ENCODE measurements around the gene RAPGEF6.

Gene RAPGEF6

DNA sequence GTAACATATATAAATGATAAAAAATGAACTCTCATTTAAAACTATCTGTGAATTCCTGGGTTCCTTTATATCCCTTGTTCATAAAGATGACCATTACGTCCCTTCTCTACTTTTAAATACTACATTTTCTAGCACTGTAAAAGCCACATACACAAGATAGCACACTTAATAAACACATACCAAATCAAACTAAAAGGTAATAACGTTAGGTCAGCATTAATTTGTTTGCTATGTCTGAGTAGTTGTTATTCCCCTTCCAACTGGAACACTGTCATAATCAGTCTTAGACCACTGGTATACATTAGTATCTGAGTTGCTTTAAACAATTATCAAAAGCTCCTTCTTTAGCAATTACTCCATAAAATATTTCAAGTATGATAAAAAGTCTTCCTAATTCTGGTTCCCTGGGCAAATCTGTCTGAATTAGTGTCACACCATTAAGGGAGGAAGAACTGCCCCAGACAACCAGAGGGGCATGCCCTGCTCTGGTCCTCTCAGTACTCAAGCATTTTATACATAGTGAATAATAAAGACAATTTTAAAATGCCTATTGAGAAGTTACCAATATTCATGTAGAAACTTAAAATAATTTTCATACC, 98.1 kb downstream of the RAPGEF6 start:
- DNase-seq = no peak

DNA sequence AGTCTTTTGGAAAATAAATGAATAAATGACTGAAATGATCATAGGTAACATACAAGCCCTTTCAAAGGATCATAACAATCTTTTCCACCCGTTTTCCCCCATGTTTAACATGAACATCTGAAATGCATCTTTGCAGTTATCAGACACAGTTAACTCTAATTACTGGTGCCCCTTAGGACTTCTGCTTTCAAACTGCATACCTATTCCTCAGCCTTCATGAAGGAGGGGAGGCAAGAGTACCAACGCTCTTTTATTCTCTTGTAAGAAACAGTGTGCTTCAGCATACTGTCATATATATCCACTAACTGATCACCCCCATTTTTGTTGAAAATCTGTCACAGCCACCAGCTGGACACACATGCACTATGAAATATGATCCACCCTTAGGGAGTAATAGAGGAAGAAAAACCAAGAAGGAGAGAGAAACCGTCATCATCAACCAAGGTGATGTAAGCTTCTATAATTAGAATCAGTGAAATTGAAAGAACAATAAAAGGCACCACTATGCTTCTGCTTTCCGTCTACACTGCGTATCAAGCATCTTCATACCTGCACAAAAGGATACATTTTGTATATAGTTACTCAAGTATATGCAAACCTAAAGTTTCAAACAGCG, 98.7 kb downstream of the RAPGEF6 start:
- DNase-seq = no peak

DNA sequence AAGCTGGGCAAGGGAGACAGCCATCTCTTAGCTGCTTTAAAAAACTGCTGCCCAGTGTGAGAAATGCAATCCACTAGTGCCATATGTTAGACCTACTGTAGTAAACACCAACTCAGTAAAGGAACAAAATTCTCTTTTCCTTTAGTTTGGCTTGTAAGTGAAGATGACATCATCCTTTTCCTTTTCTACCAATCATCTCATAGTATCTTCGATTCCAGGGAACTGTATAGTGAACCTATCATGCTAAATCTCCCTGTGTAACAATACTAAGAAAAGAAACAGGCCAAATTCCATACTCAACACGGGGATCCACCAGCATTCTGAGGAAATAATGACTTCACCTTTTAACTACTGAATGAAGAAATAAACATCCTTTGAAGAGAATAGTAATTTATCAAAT, 100.1 kb downstream of the RAPGEF6 start:
- DNase-seq = no peak

DNA sequence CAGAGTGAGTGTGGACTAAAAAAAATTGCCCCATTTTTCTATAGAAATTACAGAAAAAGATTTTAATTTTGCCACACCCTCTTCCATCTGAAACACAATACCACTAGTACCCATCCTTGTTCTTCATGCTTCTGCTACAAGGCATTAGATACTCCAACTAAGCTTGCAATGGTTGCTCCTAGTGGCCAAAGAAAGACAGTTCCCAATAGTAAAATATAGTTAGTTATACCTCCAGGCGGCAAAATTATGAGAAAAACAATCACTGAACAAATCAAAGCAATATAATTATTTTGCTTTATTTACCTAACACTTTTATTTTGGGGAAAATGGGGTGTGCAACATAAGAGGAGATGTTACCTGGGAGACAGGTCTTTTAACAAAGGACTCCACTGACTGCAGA, 101.2 kb downstream of the RAPGEF6 start:
- no peak for DNase-seq

DNA sequence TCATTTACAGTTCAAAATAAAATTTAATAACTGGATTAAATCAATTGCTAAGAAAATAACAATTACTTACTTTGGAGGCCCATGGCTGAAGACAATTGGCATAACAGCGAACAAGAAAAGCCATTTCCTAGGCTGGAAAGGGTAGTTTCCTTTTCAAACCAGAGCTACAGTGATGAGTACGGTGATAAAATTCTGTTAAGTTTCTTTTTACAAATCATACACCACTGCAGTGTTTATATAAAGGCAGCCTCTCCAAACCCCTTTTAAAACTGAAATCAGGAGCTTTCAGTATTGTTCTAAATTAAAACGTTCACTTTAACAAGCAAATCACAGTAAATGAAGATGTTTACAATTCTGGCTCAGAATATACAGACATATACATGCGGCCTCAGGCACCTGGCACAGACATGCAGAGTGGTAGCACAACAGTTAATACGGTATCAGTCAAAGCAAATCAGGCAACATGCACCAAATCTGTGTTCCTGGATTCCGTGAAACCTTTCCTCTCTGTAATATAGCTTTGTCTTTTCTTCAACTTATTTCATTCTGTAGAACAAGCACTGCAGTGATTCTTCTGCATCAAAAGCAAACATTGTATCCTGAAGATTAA, 102.9 kb downstream of the RAPGEF6 start:
- DNase-seq = no peak

DNA sequence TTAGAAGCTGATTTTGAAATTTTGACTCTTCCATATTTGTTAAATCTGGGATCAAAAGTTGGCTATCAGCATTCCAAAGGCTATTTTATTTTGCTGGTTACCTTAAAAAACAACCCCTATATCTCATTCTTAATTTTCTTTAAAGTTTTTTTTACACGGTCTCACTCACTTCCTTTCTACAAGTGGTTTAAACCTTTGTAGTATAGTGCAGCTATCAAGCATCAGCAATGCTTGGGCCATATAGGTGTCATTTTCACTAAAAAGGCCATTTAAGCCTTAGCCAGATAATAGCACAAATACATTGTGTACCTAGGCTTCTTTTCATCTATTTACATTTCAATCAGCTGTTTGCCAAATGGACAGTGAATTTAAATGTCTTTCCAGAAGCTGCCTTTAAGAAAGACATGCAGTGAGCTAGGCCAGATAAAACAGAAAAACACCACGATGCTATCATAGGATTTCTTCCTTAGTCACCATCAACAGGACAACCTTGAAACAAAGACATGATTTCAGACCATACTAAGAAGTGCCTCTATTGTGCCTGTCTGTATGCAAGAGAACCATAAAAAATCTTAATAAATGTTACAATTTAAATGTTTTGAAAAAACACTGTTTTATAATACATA, 104.2 kb downstream of the RAPGEF6 start:
- peak; percentile 31 for DNase-seq

DNA sequence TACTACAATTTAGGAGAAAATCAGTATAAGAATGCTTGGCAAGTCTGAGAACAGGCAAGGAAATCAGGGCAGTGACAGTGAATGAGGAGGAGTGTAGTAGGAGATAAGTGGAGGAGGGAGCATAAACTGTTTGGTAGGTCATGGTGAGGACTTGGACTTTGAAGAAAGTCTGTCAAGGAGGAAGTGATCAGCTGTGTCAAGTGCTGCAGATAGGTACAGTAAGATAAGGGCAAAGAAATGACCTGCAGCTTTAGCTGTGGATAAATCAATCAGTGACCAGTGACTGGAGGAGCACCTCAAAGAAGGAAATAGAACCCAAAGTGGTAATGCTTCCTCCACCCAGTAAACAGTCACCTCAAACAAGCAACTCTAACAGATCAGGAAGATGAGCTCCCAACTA, 106.3 kb downstream of the RAPGEF6 start:
- no peak for DNase-seq

DNA sequence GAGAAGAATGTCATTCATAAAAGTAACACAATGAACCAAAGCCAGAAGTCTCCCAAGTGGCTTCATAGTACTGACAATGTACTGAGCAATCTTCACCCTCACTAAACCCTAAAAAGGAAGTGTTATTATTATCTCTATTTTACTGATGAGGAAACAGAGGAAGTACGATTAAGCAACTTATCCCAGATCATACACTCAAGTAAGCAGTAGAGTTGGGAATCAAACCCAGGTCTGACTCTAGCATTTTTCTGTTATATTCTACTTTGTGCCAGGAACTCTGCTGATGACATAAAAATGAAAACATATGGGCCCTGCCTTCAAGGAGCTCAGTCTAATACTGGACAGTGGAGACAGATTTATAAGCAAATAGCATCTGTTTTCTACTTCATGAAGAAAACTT, 109.2 kb downstream of the RAPGEF6 start:
- DNase-seq = no peak

DNA sequence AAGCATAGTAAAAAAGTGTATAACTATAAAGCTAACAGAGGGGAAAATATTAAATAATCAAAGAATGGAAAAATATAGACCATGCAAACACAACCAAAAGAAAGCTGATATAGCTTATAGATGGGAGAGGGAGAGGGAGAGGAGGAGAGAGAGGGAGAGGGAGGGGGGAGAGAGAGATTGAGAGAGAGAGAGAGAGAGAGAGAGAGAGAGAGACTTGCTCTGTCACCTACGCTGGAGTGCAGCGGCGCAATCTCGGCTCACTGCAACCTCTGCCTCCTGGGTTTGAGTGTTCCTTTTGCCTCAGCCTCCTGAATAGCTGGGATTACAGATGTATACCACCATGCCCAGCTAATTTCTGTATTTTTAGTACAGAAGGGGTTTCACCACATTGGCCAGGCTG, 110.6 kb downstream of the RAPGEF6 start:
- DNase-seq = no peak

DNA sequence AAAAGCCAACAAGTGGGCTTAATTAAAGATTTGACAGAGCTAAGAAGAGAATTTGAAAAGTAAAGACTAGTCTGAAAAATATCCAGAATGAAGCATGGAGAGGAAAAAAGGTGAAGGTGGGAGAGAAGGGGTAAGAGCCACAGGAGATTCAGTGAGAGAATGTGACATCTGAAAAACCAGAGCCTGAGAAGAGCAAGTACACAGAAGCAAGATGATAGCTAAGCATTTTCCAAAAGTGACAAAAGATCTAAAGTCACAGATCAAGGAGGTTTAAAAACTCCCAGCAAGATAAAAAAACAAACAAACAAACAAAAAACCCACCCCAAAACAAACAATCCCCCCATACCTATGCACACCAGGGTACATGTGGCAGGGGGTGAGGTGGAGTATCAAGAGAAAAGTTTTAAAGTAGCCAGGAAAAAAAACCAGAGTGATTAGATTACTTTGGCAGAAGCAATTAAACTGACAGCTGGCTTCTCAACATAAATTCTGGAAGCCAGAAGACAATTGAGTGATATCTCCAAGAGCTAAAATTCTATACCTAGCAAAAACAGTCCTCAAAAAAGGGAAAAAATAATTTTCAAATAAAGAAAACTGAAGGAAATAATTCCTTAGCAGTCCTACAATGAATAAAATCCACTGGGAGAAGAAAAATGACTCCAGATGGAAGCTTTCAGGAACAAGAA, 111.4 kb downstream of the RAPGEF6 start:
- no peak for DNase-seq

DNA sequence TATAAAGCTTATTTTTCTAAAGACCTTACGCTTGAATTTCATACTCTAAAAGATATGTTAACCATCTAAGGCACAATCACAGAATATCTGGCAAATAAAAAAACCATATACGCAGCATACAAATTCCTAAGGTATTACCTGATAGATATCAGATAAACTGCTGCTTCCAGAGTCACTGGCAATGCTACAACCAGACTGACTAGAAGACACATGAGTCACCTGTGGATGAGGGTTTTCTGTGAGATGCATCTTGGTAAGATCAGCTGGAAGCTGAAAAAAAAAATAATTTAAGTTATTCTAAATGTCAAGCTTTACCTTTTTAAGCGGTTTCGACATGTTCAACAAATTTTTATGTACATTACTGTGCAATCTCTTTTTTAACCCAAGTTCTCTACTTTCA, 113.8 kb downstream of the RAPGEF6 start:
- DNase-seq = no peak

DNA sequence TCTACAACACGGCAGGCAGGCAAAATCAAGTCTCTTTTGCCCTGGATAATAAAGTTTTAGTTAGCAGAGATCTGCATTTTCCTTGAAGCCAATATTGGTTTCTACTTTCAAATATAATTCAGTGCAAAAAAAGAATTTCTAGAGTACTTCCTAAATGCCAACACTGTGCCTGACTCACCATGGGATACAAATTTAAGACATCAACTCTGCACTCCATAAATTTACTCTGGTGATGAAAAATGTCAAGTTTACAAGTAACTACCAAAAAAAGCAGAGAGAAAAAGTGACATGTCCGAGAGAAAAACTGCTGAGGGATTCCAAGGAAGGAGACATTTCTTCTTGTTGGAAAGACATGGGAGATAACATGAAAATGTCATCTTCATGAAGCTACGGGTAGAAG, 119.7 kb downstream of the RAPGEF6 start:
- DNase-seq = no peak

DNA sequence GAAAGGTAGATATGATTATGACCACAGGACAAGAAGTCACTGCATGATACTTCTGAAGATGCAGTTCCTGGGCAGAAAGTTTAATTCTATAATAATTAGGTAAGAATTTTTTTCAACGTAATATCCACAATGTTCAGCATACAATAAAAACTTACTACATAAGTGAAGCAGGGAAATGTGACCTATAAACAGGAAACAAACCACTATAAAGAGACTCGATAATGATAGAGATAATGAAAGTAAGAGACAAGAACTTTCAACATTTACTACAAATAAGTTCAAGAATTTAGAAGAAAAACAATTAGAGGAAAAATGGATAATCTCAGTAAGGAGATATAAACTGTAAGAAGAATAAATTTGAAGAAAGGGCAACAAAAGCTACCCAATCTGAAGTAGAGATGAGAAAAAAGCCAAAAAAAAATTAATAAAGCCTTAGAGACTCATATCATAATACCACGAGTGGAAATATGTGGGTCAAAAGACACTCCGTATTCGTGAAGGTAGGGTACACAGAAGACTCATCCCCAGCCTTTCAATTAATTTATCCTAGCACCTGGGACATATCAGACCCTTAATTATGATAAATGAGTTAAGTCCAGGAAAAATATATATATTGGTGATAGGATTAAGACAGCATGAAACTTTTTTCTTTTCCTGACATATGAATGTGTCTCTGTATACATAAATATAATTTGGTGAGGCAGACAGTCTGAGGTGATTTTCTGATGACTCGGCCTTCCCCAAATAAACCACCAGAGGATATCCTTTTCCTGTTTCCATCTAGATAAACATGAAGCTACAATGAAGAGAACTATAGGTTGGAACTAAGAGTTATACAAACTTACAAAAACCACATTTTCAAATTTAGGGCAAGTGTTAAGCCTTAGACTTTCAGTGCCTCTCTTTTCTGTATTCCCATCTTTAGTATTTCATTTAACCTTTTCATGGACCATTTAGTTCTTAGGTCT, 120.4 kb downstream of the RAPGEF6 start:
- no peak for DNase-seq

DNA sequence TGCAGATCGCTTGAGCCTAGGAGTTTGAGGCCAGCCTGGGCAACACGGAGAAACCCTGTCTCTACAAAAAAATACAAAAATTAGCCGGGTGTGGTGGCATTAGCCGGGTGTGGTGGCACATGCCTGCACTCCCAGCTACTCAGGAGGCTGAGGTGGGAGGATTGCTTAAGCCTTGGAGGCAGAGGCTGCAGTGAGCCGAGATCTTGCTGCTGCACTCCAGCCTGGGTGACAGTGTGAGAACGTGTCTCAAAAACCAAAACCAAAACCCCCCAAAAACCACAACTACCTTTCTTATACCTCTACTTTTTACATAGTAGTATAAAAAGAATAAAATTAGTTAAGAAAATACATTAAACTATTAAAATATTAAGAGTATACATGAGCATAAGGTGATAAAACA, 121.2 kb downstream of the RAPGEF6 start:
- DNase-seq = no peak

DNA sequence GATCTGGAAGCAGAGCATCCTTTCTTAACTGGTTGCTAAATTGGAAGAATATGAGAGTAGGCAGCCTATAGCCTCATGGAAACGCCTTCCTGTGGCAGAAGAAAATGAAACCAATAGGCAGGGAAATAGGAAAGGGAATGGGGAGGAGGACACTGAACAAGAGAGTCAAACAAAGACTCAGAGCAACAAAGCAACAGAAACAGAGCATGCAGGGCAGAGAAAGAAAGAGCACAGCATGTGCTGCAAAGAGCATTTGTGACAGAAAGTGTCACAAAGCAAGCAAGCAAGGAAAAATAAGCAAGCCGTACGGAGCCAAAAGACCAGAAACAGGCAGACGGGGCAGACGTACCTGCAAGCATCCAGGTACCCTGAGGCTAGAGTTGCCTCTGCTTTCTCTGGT, 123.1 kb downstream of the RAPGEF6 start:
- DNase-seq = no peak

DNA sequence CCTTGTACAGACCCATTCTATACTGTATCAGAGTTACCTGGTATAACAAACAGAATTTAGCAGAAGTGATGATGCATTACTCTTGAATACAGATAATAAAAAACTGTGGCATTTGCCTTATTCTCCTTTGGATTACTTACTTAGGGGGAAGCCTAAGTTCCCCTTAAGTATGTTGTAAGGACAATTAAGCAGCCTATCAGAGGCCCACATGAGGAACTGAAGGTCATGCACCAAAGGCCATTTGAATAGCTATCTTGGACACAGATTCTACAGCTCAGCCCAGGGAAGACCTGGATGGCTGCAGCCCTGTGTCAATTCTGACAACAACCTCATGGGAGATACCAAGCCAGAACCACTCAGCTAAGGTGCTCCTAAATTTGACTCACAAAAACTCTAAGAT, 125.2 kb downstream of the RAPGEF6 start:
- DNase-seq = no peak

DNA sequence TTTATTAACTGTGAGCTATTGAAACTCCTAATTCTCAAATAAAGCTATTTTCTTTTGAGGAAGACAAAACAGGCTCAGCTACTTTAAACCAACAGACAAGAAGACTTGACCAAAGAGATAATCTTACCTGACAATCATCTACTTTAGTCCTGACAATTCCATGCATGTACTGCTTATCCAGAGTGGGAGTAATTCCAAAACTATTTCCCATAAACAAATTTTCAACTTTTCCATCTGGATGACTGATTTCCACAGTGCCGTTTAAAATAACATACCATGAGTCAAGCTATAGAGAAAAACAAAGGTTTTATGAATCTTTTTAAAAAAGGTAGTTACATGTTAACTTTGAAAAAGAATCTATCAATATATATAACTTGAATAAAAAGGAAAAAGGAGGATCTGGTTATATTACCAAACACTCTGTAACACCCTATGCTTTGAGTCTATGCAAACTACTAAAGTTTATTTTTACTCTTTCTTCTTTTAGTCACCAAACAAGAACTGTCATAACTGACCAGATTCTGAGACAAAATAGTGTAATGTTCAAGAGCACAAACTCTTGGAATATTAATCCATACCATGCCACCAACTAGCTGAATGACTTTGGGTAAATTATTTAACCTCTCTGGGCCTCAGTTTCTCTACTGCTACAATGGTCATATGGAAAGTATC, 129.7 kb downstream of the RAPGEF6 start:
- DNase-seq = no peak

DNA sequence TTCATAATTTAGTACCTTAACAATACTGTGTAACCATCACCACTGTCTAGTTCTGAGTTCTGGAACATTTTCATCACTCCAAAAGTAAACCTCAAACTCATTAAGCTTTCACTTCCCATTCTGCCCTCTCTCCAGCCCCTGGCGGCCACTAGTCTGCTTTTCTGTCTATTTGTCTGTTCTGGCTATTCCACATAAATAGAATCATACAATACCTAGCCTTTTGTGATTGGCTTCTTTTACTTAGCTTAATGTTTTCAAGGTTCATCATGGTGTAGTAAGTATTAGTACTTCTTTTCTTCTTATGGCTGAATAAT, 138.7 kb downstream of the RAPGEF6 start:
- DNase-seq = no peak

DNA sequence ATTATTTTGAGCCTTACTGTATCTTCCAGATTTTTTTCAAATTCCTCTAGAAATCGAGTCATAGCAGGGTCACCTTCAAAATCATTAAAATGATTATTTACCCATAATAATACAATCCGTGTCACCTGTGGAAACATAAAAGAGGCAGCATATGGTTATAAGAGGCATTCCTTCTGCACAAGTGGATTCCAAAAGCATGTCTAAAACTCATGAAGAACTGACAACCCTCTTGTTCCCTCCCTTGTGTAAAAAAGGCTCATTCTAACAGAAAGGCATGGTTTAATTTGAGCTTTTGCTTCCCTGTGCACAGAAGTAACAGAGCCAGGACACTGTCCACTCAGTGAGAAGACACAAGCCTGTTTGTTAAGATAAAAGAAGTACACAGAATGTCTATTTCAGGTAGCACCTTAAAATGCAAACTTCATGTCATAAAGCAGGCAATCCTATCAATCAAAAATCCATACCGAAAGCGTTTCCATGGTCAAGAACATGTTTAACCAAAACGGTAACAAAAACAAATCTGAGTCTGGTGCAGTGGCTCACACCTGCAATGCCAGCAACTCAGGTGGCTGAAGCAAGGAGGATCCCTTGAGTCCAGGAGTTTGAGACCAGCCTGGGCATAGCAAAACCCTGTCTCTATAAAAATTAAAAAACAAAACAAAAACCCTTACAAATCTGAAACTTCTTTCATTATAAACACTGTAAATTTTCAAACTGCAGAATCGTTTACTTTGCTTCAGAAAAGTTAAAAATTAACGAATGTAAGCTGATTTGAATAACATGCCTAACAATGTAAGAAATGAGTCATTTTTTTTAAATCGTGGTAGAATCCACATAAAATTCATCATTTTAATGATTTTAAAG, 139.3 kb downstream of the RAPGEF6 start:
- no peak for DNase-seq

DNA sequence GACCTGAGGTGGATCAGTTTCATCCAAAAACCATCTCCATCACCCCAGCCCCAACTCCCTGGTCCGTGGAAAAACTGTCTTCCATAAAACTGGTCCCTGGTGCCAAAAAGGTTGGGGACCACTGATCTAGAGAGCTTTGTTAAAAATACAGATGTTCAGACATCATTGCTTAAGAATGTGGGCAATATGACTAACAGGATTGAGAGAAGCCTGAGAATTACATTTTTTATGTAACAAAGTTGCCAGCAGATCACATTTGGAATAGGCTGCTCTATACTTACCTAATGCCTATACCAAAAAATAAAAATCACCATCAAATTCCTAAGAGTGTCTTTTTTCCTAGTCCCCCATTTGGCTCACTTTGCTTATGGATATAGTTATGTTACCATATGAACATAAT, 143.3 kb downstream of the RAPGEF6 start:
- no peak for DNase-seq

DNA sequence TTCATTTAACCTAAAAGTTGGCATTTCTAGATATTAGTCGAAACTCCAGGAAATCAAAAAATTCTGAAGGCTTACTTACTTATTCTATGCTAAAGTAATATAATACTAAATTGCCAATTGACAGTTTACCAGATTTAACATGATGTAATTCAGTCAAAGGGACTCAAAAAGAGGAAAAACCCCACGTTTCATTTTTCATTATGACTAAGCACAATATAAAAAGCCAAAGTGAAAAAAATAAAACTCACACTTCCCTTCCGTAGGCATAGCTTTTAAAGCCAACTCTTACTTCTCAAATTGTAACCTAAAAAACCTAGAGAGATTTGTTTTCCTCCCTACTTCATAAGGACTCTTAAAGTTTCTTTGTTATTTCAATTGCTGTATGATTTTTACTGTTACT, 146.6 kb downstream of the RAPGEF6 start:
- no peak for DNase-seq
